HepG2 (cell line): ENCODE measurements around the gene FCMR. TPM values are rescaled to one million over a fixed set of nuclear protein-coding genes. Genes with fewer than 3 reads are reported as not detected.

Source experiments
- ARID2 ChIP-seq: sonication (generic); formaldehyde crosslinking; IDR thresholded peaks from 2 replicates; pipeline ENCODE4 v1.8.1; 2022; ENCODE audit warnings: mild to moderate bottlenecking, missing genetic modification reagents, borderline replicate concordance
- ARID3A ChIP-seq: IDR thresholded peaks from 2 replicates; pipeline ENCODE4 v1.6.1; 2012; ENCODE audit warnings: low read depth, low read length, improper control_type of control experiment
- ATF1 ChIP-seq: IDR thresholded peaks from 2 replicates; pipeline ENCODE4 v1.6.1; 2016; ENCODE audit warnings: mild to moderate bottlenecking, control low read depth
- CHCHD3 ChIP-seq: sonication (generic); formaldehyde crosslinking; IDR thresholded peaks from 2 replicates; pipeline ENCODE4 v1.8.0; 2022; ENCODE audit warnings: mild to moderate bottlenecking, missing genetic modification reagents, moderate library complexity
- FOXP4 ChIP-seq: sonication (generic); formaldehyde crosslinking; IDR thresholded peaks from 2 replicates; pipeline ENCODE4 v1.4.0; 2020; ENCODE audit warnings: missing genetic modification reagents
- GMEB2 ChIP-seq: IDR thresholded peaks from 2 replicates; pipeline ENCODE4 v1.6.1; 2016; ENCODE audit warnings: missing biosample characterization, missing genetic modification reagents, low read depth
- HNRNPLL ChIP-seq: fragments of 200-400 bp; formaldehyde crosslinking; IDR thresholded peaks from 2 replicates; pipeline ENCODE4 v1.6.1; 2017; ENCODE audit warnings: mild to moderate bottlenecking, low read depth, low read length; ENCODE audit not compliant: poor library complexity, severe bottlenecking
- KDM3A ChIP-seq: IDR thresholded peaks from 2 replicates; pipeline ENCODE4 v1.6.1; 2018; ENCODE audit warnings: low read depth, missing compliant biosample characterization
- NPAS2 ChIP-seq: sonication (generic); formaldehyde crosslinking; IDR thresholded peaks from 2 replicates; pipeline ENCODE4 v1.8.0; 2022; ENCODE audit warnings: mild to moderate bottlenecking, missing genetic modification reagents, borderline replicate concordance
- PLSCR1 ChIP-seq: sonication (generic); formaldehyde crosslinking; IDR thresholded peaks from 2 replicates; pipeline ENCODE4 v1.5.0; 2020; ENCODE audit warnings: missing genetic modification reagents, mild to moderate bottlenecking, borderline replicate concordance
- RARA ChIP-seq: IDR thresholded peaks from 2 replicates; pipeline ENCODE4 v1.6.1; 2016; ENCODE audit warnings: missing genetic modification reagents, missing compliant biosample characterization
- SP140L ChIP-seq: sonication (generic); formaldehyde crosslinking; IDR thresholded peaks from 2 replicates; pipeline ENCODE4 v1.4.0; 2020; ENCODE audit warnings: missing genetic modification reagents, borderline replicate concordance
- ZBTB2 ChIP-seq: sonication (generic); formaldehyde crosslinking; IDR thresholded peaks from 2 replicates; pipeline ENCODE4 v1.8.0; 2022; ENCODE audit warnings: low read depth, missing genetic modification reagents
- ZFP62 ChIP-seq: sonication (generic); formaldehyde crosslinking; IDR thresholded peaks from 2 replicates; pipeline ENCODE4 v1.4.0; 2020; ENCODE audit warnings: missing genetic modification reagents
- ZNF138 ChIP-seq: sonication (generic); formaldehyde crosslinking; IDR thresholded peaks from 2 replicates; pipeline ENCODE4 v1.5.0; 2020; ENCODE audit warnings: mild to moderate bottlenecking, low read depth, missing genetic modification reagents
- ZNF275 ChIP-seq: sonication (generic); formaldehyde crosslinking; IDR thresholded peaks from 2 replicates; pipeline ENCODE4 v1.8.0; 2022; ENCODE audit warnings: missing genetic modification reagents, mild to moderate bottlenecking, inconsistent platforms, borderline replicate concordance
- ZNF569 ChIP-seq: sonication (generic); formaldehyde crosslinking; IDR thresholded peaks from 2 replicates; pipeline ENCODE4 v1.5.0; 2020; ENCODE audit warnings: mild to moderate bottlenecking, missing genetic modification reagents, moderate library complexity, borderline replicate concordance
- ZNF800 ChIP-seq: sonication (generic); formaldehyde crosslinking; IDR thresholded peaks from 2 replicates; pipeline ENCODE4 v1.4.0; 2020; ENCODE audit warnings: missing genetic modification reagents
- polyA plus RNA-seq, 8 experiments: library from polyadenylated mRNA; depleted of rRNA in 3 of 8; stranded (reverse) in 7 of 8; unstranded in 1 of 8; fragments of >200 nt; fragmentation: Illumina TruSeq in 4 of 8; extraction: Trizol in 4 of 8; gene quantifications; 2 replicates each; pipeline versions ENCODE4 v1.2.1 to v1.2.3, GENCODE V29; 2011 to 2016; ENCODE audit warnings: low read depth in 4 of 8, missing spikeins in 1 of 8, mixed read lengths in 1 of 8; ENCODE audit not compliant: insufficient read depth in 1 of 8
- total RNA-seq, 5 experiments: library from RNA; depleted of rRNA; stranded (reverse); fragments of >200 nt; fragmentation: Illumina TruSeq; extraction: Trizol; gene quantifications; 2 replicates each; pipeline ENCODE4 v1.2.3, GENCODE V29; 2016; ENCODE audit warnings: low read depth in 1 of 5

The FCMR gene
- total and polyA plus RNA-seq, 2 of the 13 experiments (the other 11 are each of a cell fraction or from before 2014, with no cell fraction given), result not detected

- TF ChIP-seq ZNF275 (CRISPR knock-in tag) (no peak), CHCHD3 (no peak), ZNF138 (CRISPR knock-in tag) (no peak), GMEB2 (CRISPR knock-in tag) (no peak), ARID2 (CRISPR knock-in tag) (no peak), RARA (no peak), KDM3A (CRISPR knock-in tag) (no peak), PLSCR1 (no peak), SP140L (CRISPR knock-in tag) (no peak), ARID3A (no peak), ZNF800 (CRISPR knock-in tag) (peak; percentile 85), ZNF569 (CRISPR knock-in tag) (no peak), FOXP4 (CRISPR knock-in tag) (no peak), HNRNPLL (peak; percentile 55), ZBTB2 (CRISPR knock-in tag) (no peak), ATF1 (CRISPR knock-in tag) (no peak), NPAS2 (CRISPR knock-in tag) (no peak), ZFP62 (CRISPR knock-in tag) (no peak)
Measured at GRCh38 chr1:206909161-206909882, 12.4 kb downstream of the FCMR start (continued).
